ENCODE data around the gene NUDT14.

Gene NUDT14

DNA sequence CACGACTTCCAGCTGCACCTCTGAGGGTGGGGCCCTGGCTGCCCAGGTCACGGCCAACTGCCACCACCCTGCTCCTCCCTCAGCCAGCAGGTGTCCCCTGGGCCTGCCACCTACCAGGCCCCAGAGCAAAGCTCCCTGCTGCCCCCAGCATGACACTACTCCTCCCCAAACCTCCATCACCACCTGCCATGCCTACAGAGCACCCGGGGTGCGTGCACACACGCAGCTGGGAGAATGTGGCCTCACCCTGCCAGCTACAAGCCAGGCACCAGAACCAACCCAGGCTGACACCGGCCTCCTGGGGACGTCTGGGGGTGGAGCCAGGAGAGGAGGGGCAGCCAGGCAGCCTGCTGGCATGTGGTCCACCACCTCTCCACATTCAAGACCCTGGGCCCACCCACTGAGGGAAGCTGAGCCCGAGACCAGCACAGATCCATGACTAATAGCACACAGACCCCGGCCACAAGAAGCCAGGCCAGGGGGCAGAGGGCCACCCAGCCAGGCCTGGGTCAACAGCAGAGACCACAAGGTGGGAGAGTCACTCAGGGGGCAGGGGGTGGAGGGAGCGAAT, 15.9 kb downstream of the NUDT14 start (continued):
- TF ChIP-seq WT1 (tag by site-specific recombination; IDR thresholded peaks at IDR 0.05) (no peak), ZNF555 (tag by site-specific recombination; conservative IDR thresholded peaks at IDR 0.05) (no peak), ZNF311 (tag by site-specific recombination; IDR thresholded peaks at IDR 0.05; ENCODE audit: borderline replicate concordance) (no peak)

DNA sequence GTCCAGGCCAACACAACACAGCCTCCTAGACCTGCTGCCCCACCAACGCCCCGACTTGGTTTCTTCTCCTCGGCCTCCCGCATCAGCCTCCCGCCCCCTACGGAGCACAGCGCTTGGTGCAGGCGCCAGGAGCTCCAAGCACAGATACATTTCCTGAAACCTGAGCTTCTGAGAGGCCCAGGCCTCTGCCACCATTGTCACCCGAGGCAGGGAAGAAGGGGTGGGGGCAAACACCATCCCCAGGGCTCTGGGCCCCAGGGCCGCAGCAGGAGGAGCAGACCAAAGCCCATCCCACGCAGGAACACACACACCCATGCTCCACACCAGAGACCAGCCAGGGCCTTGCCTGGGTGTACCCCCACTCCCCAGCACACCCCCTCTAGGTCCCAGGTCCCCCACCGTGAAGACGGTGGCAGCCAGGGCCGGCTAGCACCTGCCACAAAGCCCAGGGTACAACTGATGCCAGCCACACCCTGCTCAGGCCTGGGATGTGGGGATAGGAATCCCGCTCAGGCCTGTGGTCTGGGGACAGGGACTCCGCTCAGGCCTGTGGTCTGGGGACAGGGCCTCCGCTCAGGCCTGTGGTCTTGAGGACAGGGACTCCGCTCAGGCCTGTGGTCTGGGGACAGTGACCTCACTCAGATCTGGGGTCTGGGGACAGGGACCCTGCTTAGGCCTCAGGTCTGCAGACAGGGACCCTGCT, 17.9 kb downstream of the NUDT14 start:
- Histone ChIP-seq H3K4me3 (ENCODE audit: low read depth, low read length) (no peak overlapping the region), H3K36me3 (ENCODE audit: control insufficient read depth in 2 of 2, insufficient read depth in 1 of 2, low read length in 2 of 2) (peaks cover 0 to 4% of the 10 kb centered on the region in 2 experiments; a peak in 1 of 3 replicates), H3K9me3 (ENCODE audit: control insufficient read depth, insufficient read depth, low read depth, low read length) (no peaks in the 10 kb centered on the region), H3K4me1 (ENCODE audit: control insufficient read depth, insufficient read depth, low read length) (peaks cover 5% of the 10 kb centered on the region; the same call in 1 of the 2 replicates), H3K27ac (ENCODE audit: extremely low read depth, low read depth, low read length) (0 out of 2 replicates have a peak overlapping the region, but pooled peaks have one; percentile 16)
- ChIA-PET POLR2A (no interaction called here), CTCF (no interaction called here)
- TF ChIP-seq ZFHX2 (tag by site-specific recombination; conservative IDR thresholded peaks at IDR 0.05) (peak; percentile 50), ZIC2 (tag by site-specific recombination; IDR thresholded peaks at IDR 0.05) (peak; percentile 76), ZNF560 (tag by site-specific recombination; IDR thresholded peaks at IDR 0.05; ENCODE audit: borderline replicate concordance) (no peak), ZBTB49 (tag by site-specific recombination; IDR thresholded peaks at IDR 0.05; ENCODE audit: low read depth) (no peak), SP2 (tag by site-specific recombination; IDR thresholded peaks at IDR 0.05) (peak; percentile 27; the same call in 1 of the 2 replicates), ZNF157 (tag by site-specific recombination; IDR thresholded peaks at IDR 0.05) (no peak), PRDM10 (tag by site-specific recombination; IDR thresholded peaks at IDR 0.05) (peak; percentile 98), ZNF423 (tag by site-specific recombination; IDR thresholded peaks at IDR 0.05) (peak; percentile 54; the same call in 1 of the 2 replicates), ZNF19 (tag by site-specific recombination; IDR thresholded peaks at IDR 0.05; ENCODE audit: low read depth) (no peak), IKZF3 (tag by site-specific recombination; IDR thresholded peaks at IDR 0.05) (peak; percentile 53; the same call in 1 of the 2 replicates), GLIS1 (tag by site-specific recombination; IDR thresholded peaks at IDR 0.05) (peak; percentile 95), KLF8 (tag by site-specific recombination; IDR thresholded peaks at IDR 0.05) (peak; percentile 61; the same call in 1 of the 2 replicates), ZNF324 (tag by site-specific recombination; IDR thresholded peaks at IDR 0.05) (no peak), OSR2 (tag by site-specific recombination; IDR thresholded peaks at IDR 0.05) (peak; percentile 69), ZBTB8A (tag by site-specific recombination; IDR thresholded peaks at IDR 0.05) (peak; percentile 25), ZNF747 (tag by site-specific recombination; IDR thresholded peaks at IDR 0.05) (no peak), ZFP69B (tag by site-specific recombination; IDR thresholded peaks at IDR 0.05) (peak; percentile 48; the same call in 1 of the 2 replicates), BCL11B (tag by site-specific recombination; IDR thresholded peaks at IDR 0.05; ENCODE audit: low read depth) (peak; percentile 95), ZNF600 (tag by site-specific recombination; IDR thresholded peaks at IDR 0.05) (peak; percentile 55; the same call in 1 of the 2 replicates), ZNF398 (tag by site-specific recombination; IDR thresholded peaks at IDR 0.05) (peak; percentile 44; the same call in 1 of the 2 replicates), ZNF76 (tag by site-specific recombination; IDR thresholded peaks at IDR 0.05; ENCODE audit: borderline replicate concordance, low read depth) (no peak), ZNF677 (tag by site-specific recombination; IDR thresholded peaks at IDR 0.05) (no peak), ZBTB17 (tag by site-specific recombination; IDR thresholded peaks at IDR 0.05) (peak; percentile 60)
- TF ChIP-seq, protein P1, sequence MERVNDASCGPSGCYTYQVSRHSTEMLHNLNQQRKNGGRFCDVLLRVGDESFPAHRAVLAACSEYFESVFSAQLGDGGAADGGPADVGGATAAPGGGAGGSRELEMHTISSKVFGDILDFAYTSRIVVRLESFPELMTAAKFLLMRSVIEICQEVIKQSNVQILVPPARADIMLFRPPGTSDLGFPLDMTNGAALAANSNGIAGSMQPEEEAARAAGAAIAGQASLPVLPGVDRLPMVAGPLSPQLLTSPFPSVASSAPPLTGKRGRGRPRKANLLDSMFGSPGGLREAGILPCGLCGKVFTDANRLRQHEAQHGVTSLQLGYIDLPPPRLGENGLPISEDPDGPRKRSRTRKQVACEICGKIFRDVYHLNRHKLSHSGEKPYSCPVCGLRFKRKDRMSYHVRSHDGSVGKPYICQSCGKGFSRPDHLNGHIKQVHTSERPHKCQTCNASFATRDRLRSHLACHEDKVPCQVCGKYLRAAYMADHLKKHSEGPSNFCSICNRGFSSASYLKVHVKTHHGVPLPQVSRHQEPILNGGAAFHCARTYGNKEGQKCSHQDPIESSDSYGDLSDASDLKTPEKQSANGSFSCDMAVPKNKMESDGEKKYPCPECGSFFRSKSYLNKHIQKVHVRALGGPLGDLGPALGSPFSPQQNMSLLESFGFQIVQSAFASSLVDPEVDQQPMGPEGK (tag by site-specific recombination; IDR thresholded peaks at IDR 0.05) = peak; percentile 98

Data from HEK293 (cell line).